HepG2 (cell line): ENCODE measurements around the gene ATG4D. TPM values are rescaled to one million over a fixed set of nuclear protein-coding genes. Genes with fewer than 3 reads are reported as not detected.

Experiments
- AGO2 ChIP-seq: fragments of 200-400 bp; formaldehyde crosslinking; optimal IDR thresholded peaks from 2 replicates; pipeline ENCODE3; 2017; ENCODE audit warnings: mild to moderate bottlenecking, low read depth, low read length, moderate library complexity
- ASH2L ChIP-seq: fragments of 300-600, 200-600 bp; sonication (generic); IDR thresholded peaks from 2 replicates; pipeline ENCODE4 v1.7.0; 2017; ENCODE audit warnings: low read depth, mild to moderate bottlenecking, moderate library complexity, mixed read lengths, low read length; ENCODE audit not compliant: insufficient read length
- BORCS8-MEF2B ChIP-seq: sonication (generic); formaldehyde crosslinking; IDR thresholded peaks from 2 replicates; pipeline ENCODE4 v1.8.0; 2022; ENCODE audit warnings: mild to moderate bottlenecking, missing genetic modification reagents
- CBX5 ChIP-seq: sonication (generic); formaldehyde crosslinking; IDR thresholded peaks from 2 replicates; pipeline ENCODE4 v1.4.0; 2020; ENCODE audit warnings: missing genetic modification reagents, borderline replicate concordance
- GLI4 ChIP-seq: sonication (generic); formaldehyde crosslinking; IDR thresholded peaks from 2 replicates; pipeline ENCODE4 v1.5.1; 2020; ENCODE audit warnings: missing genetic modification reagents, mild to moderate bottlenecking, moderate library complexity, borderline replicate concordance
- HDAC6 ChIP-seq: fragments of 200-600 bp; sonication (generic); IDR thresholded peaks from 2 replicates; pipeline ENCODE4 v1.7.0; 2017; ENCODE audit warnings: mild to moderate bottlenecking, antibody characterized with exemption, low read length, low read depth
- HNRNPLL ChIP-seq: fragments of 200-400 bp; formaldehyde crosslinking; IDR thresholded peaks from 2 replicates; pipeline ENCODE4 v1.6.1; 2017; ENCODE audit warnings: mild to moderate bottlenecking, low read depth, low read length; ENCODE audit not compliant: poor library complexity, severe bottlenecking
- IKZF4 ChIP-seq: sonication (generic); formaldehyde crosslinking; IDR thresholded peaks from 2 replicates; pipeline ENCODE4 v1.5.1; 2020; ENCODE audit warnings: borderline replicate concordance, mild to moderate bottlenecking, low read depth, missing genetic modification reagents; ENCODE audit errors: not compliant biosample characterization
- MED1 ChIP-seq: sonication (generic); formaldehyde crosslinking; IDR thresholded peaks from 2 replicates; pipeline ENCODE4 v1.4.0; 2020; ENCODE audit warnings: missing genetic modification reagents
- PHF8 ChIP-seq: sonication (generic); formaldehyde crosslinking; IDR thresholded peaks from 2 replicates; pipeline ENCODE4 v1.5.0; 2020; ENCODE audit warnings: missing genetic modification reagents
- POLR2A ChIP-seq, 2 experiments: IDR thresholded peaks; 2 replicates each; pipeline ENCODE4 v1.6.1; 2011; ENCODE audit warnings: low read depth in 2 of 2, low read length in 2 of 2, mild to moderate bottlenecking in 1 of 2, moderate library complexity in 1 of 2; ENCODE audit not compliant: insufficient read depth in 1 of 2
- RBFOX2 ChIP-seq: fragments of 200-400 bp; formaldehyde crosslinking; IDR thresholded peaks from 2 replicates; pipeline ENCODE4 v1.6.1; 2017; ENCODE audit warnings: low read depth, mild to moderate bottlenecking, low read length
- SAP130 ChIP-seq: IDR thresholded peaks from 2 replicates; pipeline ENCODE4 v1.6.1; 2016; ENCODE audit warnings: low read depth
- SP1 ChIP-seq, 2 experiments: fragments of 450-650 bp in 1 of 2; sonication (generic) in 1 of 2; formaldehyde crosslinking in 1 of 2; IDR thresholded peaks; 2 replicates each; pipeline versions ENCODE4 v1.4.0 to v1.6.1; 2016 to 2020; ENCODE audit warnings: missing genetic modification reagents in 1 of 2
- TOE1 ChIP-seq: sonication (generic); formaldehyde crosslinking; IDR thresholded peaks from 2 replicates; pipeline ENCODE4 v1.4.0; 2020; ENCODE audit warnings: mild to moderate bottlenecking, missing genetic modification reagents
- YEATS4 ChIP-seq: sonication (generic); formaldehyde crosslinking; IDR thresholded peaks from 2 replicates; pipeline ENCODE4 v1.4.0; 2020; ENCODE audit warnings: missing genetic modification reagents, borderline replicate concordance
- ZBTB7A ChIP-seq: sonication (generic); formaldehyde crosslinking; IDR thresholded peaks from 2 replicates; pipeline ENCODE4 v1.8.0; 2022; ENCODE audit warnings: mild to moderate bottlenecking, missing genetic modification reagents
- ZFX ChIP-seq: sonication (generic); formaldehyde crosslinking; IDR thresholded peaks from 2 replicates; pipeline ENCODE4 v1.4.0; 2020; ENCODE audit warnings: mild to moderate bottlenecking, low read depth, missing genetic modification reagents, moderate library complexity
- ZMAT3 ChIP-seq: sonication (generic); formaldehyde crosslinking; conservative IDR thresholded peaks from 2 replicates; pipeline ENCODE4 v1.7.0; 2021; ENCODE audit warnings: missing genetic modification reagents
- ZNF160 ChIP-seq: sonication (generic); formaldehyde crosslinking; IDR thresholded peaks from 2 replicates; pipeline ENCODE4 v1.8.0; 2022; ENCODE audit warnings: mild to moderate bottlenecking, inconsistent platforms, missing genetic modification reagents
- ZNF326 ChIP-seq: sonication (generic); formaldehyde crosslinking; IDR thresholded peaks from 2 replicates; pipeline ENCODE4 v1.4.0; 2020; ENCODE audit warnings: missing genetic modification reagents, borderline replicate concordance
- ZNF510 ChIP-seq: sonication (generic); formaldehyde crosslinking; IDR thresholded peaks from 2 replicates; pipeline ENCODE4 v1.4.0; 2020; ENCODE audit warnings: low read depth, mild to moderate bottlenecking, missing genetic modification reagents
- ZNF562 ChIP-seq: sonication (generic); formaldehyde crosslinking; IDR thresholded peaks from 2 replicates; pipeline ENCODE4 v1.8.0; 2022; ENCODE audit warnings: missing genetic modification reagents, borderline replicate concordance
- ZNF605 ChIP-seq: sonication (generic); formaldehyde crosslinking; IDR thresholded peaks from 2 replicates; pipeline ENCODE4 v1.8.0; 2022; ENCODE audit warnings: mild to moderate bottlenecking, missing genetic modification reagents
- ZNF7 ChIP-seq: IDR thresholded peaks from 2 replicates; pipeline ENCODE4 v1.6.1; 2016; ENCODE audit warnings: missing biosample characterization, missing genetic modification reagents
- ZNF792 ChIP-seq: IDR thresholded peaks from 2 replicates; pipeline ENCODE4 v1.6.1; 2016
- ZNF816 ChIP-seq: sonication (generic); formaldehyde crosslinking; IDR thresholded peaks from 2 replicates; pipeline ENCODE4 v1.8.0; 2022; ENCODE audit warnings: missing genetic modification reagents, mild to moderate bottlenecking, borderline replicate concordance
- polyA plus RNA-seq, 8 experiments: library from polyadenylated mRNA; depleted of rRNA in 3 of 8; stranded (reverse) in 7 of 8; unstranded in 1 of 8; fragments of >200 nt; fragmentation: Illumina TruSeq in 4 of 8; extraction: Trizol in 4 of 8; gene quantifications; 2 replicates each; pipeline versions ENCODE4 v1.2.1 to v1.2.3, GENCODE V29; 2011 to 2016; ENCODE audit warnings: low read depth in 4 of 8, missing spikeins in 1 of 8, mixed read lengths in 1 of 8; ENCODE audit not compliant: insufficient read depth in 1 of 8
- total RNA-seq, 5 experiments: library from RNA; depleted of rRNA; stranded (reverse); fragments of >200 nt; fragmentation: Illumina TruSeq; extraction: Trizol; gene quantifications; 2 replicates each; pipeline ENCODE4 v1.2.3, GENCODE V29; 2016; ENCODE audit warnings: low read depth in 1 of 5
- TF ChIP-seq, protein P1 (sequence below), 2 experiments: sonication (generic) in 1 of 2; formaldehyde crosslinking in 1 of 2; IDR thresholded peaks; 2 replicates each; pipeline versions ENCODE4 v1.4.0 to v1.6.1; 2018 to 2020; ENCODE audit warnings: missing genetic modification reagents in 2 of 2, borderline replicate concordance in 1 of 2, low read depth in 1 of 2, mild to moderate bottlenecking in 1 of 2, missing biosample characterization in 1 of 2

The ATG4D gene
- total and polyA plus RNA-seq, 2 of the 13 experiments (the other 11 are each of a cell fraction or from before 2014, with no cell fraction given) = 17.8 to 19.0 TPM

DNA sequence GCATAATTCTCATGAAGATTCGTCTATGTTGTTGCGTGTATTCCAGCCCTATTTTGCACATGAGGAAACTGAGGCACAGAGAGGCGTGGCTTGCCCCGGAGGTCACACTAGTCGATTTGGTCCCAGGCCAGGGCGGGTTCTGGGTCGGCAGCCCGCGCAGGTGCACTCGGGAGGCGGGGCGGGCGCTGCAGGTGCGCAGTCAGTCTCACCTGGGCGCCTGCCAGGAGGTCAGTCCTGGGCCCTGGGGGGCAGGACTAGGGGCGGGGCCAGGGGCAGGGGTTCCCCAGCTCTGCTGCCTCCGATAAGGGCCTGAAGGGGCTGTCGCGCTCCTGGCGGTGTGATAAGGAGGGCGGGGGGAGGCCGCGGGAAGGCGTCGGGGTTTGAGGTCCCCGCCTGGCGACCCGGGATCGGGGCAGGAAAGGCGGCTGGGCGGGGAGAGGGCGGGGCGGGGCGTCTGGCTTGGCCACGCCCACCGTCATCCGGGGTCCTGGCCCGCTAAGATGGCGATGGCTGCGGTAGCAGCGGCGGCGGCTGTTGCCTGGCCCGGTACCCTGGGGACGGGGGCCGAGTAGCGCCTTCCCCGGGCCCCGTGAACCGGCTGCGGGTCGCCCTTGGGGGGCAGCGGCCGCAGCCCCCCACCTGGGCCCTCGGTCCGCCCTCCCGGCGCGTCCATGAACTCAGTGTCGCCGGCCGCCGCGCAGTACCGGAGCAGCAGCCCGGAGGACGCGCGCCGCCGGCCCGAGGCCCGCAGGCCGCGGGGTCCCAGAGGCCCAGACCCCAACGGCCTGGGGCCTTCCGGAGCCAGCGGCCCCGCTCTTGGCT lies at the start of gene ATG4D (continued):
- TF ChIP-seq, protein P1, sequence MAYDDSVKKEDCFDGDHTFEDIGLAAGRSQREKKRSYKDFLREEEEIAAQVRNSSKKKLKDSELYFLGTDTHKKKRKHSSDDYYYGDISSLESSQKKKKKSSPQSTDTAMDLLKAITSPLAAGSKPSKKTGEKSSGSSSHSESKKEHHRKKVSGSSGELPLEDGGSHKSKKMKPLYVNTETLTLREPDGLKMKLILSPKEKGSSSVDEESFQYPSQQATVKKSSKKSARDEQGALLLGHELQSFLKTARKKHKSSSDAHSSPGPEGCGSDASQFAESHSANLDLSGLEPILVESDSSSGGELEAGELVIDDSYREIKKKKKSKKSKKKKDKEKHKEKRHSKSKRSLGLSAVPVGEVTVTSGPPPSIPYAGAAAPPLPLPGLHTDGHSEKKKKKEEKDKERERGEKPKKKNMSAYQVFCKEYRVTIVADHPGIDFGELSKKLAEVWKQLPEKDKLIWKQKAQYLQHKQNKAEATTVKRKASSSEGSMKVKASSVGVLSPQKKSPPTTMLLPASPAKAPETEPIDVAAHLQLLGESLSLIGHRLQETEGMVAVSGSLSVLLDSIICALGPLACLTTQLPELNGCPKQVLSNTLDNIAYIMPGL (CRISPR knock-in tag; IDR thresholded peaks at IDR 0.05; ENCODE audit: borderline replicate concordance in 1 of 2, low read depth in 1 of 2) = 0 out of 4 replicates have a peak, but pooled peaks of 1 of the 2 experiments have one; percentile 3
- TF ChIP-seq ZNF326 (CRISPR knock-in tag) (no peak), SP1 (IDR thresholded peaks at IDR 0.05) (no peak), SP1 (CRISPR knock-in tag; IDR thresholded peaks at IDR 0.05) (peak; percentile 65; the same call in 1 of the 2 replicates), ZNF7 (CRISPR knock-in tag) (no peak), AGO2 (peak; percentile 64), YEATS4 (peak; percentile 43; the same call in 1 of the 2 replicates), ZNF792 (CRISPR knock-in tag) (no peak), ZBTB7A (no peak), SAP130 (CRISPR knock-in tag) (0 out of 2 replicates have a peak, but pooled peaks have one; percentile 18), MED1 (CRISPR knock-in tag) (no peak; the same call in 1 of the 2 replicates), PHF8 (peak; percentile 85), GLI4 (CRISPR knock-in tag) (peak; percentile 7; the same call in 1 of the 2 replicates), BORCS8-MEF2B (CRISPR knock-in tag) (no peak), HNRNPLL (peak; percentile 41), ZFX (CRISPR knock-in tag) (peak; percentile 66; the same call in 1 of the 2 replicates), RBFOX2 (peak; percentile 83), ZNF510 (CRISPR knock-in tag) (no peak), ASH2L (peak; percentile 40), ZMAT3 (CRISPR knock-in tag) (0 out of 2 replicates have a peak, but pooled peaks have one; percentile 23), ZNF160 (CRISPR knock-in tag) (no peak), ZNF605 (CRISPR knock-in tag) (0 out of 2 replicates have a peak, but pooled peaks have one; percentile 20), CBX5 (no peak), POLR2A (IDR thresholded peaks at IDR 0.05; ENCODE audit: insufficient read depth in 1 of 2, low read depth in 2 of 2, low read length in 2 of 2) (peak; percentile 41 to 87), TOE1 (CRISPR knock-in tag) (no peak), ZNF816 (CRISPR knock-in tag) (no peak; the same call in 1 of the 2 replicates), ZNF562 (CRISPR knock-in tag) (no peak), HDAC6 (no peak), IKZF4 (CRISPR knock-in tag) (no peak)
